Esophagus squamous epithelium (tissue), 4 donors: ENCODE data around the gene RARS1.

Source experiments
- POLR2A ChIP-seq, 4 donors: fragments of 450-650 bp; IDR thresholded peaks; one replicate each; pipeline ENCODE4 v1.6.1; 2017; ENCODE audit warnings: antibody characterized with exemption in 4 of 4, mild to moderate bottlenecking in 4 of 4, moderate library complexity in 3 of 4
- TF ChIP-seq, protein P1 (sequence below), 6 experiments: fragments of 450-650 bp in 4 of 6; fragments of 200-600 bp in 2 of 6; sonication (generic) in 2 of 6; IDR thresholded peaks; one replicate each; pipeline ENCODE4 v1.5.1; 2016 to 2019; ENCODE audit warnings: antibody characterized with exemption in 6 of 6, mild to moderate bottlenecking in 4 of 6, moderate library complexity in 4 of 6

DNA sequence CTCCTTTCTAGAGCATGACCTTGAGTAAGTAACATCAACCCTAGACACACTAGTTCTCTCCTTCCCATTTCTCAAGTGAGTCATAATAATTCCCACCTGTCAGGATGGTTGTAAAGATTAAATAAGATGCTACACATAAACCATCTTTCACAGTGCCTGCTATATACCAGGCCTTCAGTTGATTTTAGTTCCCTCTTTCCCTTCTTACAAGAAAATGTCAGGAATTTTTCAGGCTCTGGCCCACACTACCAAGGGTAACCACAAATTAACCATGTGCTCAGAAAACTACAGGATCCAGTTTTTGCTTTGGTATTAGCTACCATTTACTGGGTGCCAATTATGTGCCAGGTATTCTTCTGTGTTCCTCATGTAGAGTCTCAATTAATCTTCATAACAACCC, 42.7 kb upstream of the RARS1 start:
- TF ChIP-seq, protein P1, sequence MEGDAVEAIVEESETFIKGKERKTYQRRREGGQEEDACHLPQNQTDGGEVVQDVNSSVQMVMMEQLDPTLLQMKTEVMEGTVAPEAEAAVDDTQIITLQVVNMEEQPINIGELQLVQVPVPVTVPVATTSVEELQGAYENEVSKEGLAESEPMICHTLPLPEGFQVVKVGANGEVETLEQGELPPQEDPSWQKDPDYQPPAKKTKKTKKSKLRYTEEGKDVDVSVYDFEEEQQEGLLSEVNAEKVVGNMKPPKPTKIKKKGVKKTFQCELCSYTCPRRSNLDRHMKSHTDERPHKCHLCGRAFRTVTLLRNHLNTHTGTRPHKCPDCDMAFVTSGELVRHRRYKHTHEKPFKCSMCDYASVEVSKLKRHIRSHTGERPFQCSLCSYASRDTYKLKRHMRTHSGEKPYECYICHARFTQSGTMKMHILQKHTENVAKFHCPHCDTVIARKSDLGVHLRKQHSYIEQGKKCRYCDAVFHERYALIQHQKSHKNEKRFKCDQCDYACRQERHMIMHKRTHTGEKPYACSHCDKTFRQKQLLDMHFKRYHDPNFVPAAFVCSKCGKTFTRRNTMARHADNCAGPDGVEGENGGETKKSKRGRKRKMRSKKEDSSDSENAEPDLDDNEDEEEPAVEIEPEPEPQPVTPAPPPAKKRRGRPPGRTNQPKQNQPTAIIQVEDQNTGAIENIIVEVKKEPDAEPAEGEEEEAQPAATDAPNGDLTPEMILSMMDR (IDR thresholded peaks at IDR 0.05): no peak
- no peak for TF ChIP-seq POLR2A (IDR thresholded peaks at IDR 0.05)
